Right ventricle myocardium inferior (tissue), 1 donor: ENCODE measurements around the gene SGCA. TPM values are rescaled to one million over a fixed set of nuclear protein-coding genes. Genes with fewer than 3 reads are reported as not detected.
A peak's percentile ranks its signal among the peaks of the same experiment; 100 is the strongest.

Experiments used
- ATAC-seq: fragments of 200-7000 bp; cut with Tn5 transposase; one replicate; pipeline ENCODE4 v1.9.1; 2020; ENCODE audit warnings: mild to moderate bottlenecking, moderate library complexity
- DNase-seq: peaks from one replicate; pipeline ENCODE4 v3.0.0; 2021; ENCODE audit errors: missing footprints
- intact Hi-C: fragments of 100-400 bp; cut with DNase I; formaldehyde crosslinking; loops from one replicate; pipeline ENCODE4 v1.11.0; 2022
- long read RNA-seq: library from polyadenylated mRNA; unstranded; transcript quantifications from one replicate; pipeline ENCODE4 v2.0.0, GENCODE V29; 2021
- total RNA-seq: library from RNA; stranded (reverse); fragmentation: NEBNext Ultra II Directional; extraction: Animal tissue kit (Norgen Biotek cat#: 25700); gene quantifications from one replicate; pipeline ENCODE4 v1.2.1, GENCODE V29; 2021
- donor health status: DM: no; HTN: yes; CAD: no; lungs with severe emphysema.

Gene SGCA
- 151 TPM for total RNA-seq
- long read RNA-seq, transcript SGCA-202 (8 exons, 1,057 nt) = minor isoform, 19 of 101 reads
- long read RNA-seq, transcript SGCA-201 (10 exons, 1,432 nt) = major isoform, 50 of 101 reads
- long read RNA-seq, partial matches to known transcripts = 10 of 101 reads
- long read RNA-seq, other reads (novel, unspliced or antisense) = 22 of 101 reads

DNA sequence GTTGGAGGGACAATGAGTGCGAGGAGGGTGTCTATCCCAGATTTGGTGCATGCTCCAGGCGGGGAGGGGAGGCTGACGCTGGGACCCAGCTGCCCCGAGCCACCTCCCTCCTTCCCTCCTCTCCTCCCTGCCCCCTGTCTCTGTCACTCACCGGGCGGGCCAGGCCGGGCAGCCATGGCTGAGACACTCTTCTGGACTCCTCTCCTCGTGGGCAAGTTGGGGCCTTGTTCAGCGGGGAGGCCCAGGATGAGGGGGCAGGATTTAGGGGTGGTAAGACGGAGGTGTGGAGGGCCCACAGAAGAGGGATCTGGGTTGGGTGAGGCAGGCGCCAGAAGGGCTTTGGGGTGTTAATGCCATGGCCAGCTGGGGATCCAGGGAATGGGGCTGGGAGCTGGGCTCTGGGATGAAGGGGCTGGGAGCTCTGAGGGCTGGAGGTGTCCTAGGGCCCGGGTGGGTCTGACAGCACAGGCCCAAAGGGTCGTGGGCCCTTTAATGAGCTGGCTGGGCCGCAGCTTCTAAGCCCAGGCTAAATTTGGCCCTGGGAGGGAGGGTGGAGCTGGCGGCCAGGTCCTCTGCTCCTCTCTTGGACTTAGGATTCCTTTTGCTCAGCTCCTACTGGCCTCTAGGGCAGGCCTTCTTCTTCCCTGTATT, at the start of gene SGCA:
SGCA (plus strand) TSS at position 139 of the 651 bp plus-strand sequence; CDS start at position 175, 36 bp downstream.
- peak; percentile 66 for ATAC-seq
- intact Hi-C loops = loop anchor here (5.0 kb wide), 1 partner anchor 69 kb away; the partner anchor contains the start of gene PDK2
- DNase-seq = peak; percentile 71

DNA sequence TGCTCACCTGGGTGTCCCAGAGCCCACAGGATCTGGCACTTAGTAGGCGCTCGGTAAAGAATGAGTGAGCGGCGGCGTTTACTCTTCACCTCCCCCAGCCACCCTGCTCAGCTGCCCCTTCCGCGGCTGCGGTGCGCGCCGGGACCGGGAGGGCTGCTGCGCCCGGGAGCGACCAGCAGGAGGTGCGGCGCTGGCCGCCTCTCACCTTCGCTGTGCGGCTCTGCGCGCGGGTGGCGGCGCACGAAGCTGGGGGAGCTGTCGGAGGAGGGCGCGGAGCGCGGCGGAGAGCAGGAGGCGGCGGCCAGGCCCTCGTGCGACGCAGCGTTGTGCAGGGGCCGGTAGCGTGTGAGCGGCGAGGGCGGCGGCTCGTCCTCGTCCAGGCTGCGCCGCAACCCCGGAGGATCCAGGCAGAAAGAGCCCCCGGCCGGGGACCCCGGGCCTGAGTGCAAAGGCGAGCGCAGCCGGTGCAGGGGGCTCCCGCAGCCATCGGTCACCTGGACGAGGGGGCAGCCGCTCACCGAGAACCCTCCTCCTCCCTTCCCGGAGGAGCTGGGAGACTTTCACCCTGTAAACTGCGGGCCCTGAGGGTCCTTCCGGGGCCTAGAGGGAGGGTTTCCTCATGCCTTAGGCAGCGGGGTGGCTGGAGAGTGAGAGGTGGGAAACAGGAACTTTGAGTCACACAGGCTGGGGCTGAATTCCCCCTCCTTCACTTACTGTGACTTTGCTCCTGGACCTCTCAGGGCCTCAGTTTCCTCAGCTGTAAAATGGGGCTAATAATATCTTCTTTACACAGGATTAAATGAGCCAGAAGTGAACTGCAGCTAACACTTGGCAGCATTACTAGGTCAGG, 48.4 kb upstream of the SGCA start:
- DNase-seq (peak; percentile 67), ATAC-seq (peak; percentile 60)
- intact Hi-C loops = loop anchor here (5.0 kb wide), 1 partner anchor 45 kb away; no protein-coding TSS in a partner anchor

DNA sequence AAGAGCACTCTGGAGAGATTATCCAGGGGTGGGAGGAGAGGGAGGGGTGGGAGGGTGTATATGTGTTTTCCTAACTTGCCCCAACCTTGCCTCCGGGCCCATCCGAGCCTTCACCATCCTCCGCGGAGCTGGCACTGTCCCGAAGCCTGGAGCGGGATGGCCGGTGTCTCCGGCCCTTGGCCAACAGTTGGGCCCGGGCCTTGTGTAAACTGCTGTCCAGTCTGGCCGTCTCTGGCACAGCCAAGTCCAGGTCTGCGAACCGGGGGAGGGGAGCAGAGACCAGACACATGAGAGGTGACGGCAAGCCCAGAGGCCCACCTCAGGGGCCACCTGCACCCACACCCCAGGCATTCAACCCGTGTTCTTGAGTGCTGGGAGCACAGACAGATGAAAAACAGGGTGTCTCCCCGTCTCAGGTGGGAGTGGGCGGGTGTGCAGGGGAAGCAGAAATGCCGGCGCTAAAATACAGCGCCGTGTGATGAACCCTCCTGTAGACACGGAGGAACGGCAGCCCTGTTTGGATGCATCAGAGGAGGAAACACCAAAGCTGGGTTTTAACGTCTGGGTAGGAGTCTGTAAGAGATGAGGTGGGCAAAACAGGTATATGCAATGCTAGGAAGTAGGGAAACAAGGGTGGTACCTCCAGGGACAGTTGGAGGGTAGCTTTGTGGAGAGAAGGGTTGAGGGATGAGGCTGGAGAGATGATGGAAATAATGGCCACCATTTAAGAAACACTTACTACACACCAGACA, 47.6 kb upstream of the SGCA start:
- DNase-seq (peak; percentile 68), ATAC-seq (no peak)
- intact Hi-C loops = loop anchor here (5.0 kb wide), 1 partner anchor 44 kb away; no protein-coding TSS in a partner anchor

DNA sequence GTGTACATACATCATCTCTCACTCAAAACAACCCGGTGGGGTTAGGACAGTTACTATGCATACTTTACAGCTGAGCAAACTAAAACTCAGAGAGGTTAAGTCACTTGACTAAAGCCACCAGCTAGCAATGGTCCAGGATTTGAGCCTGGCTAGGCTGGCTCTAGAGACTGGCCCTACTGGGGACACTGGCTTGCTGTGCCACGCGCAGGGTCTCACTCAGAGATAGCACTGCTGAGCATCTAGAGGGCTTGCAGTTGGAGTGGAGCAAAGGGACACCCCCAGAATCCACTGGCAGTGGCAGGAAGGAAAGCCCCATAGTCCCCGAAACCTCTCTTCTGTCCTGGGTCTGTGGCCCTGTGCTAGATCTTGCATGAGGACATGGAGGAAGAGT, 47.0 kb upstream of the SGCA start:
- ATAC-seq = no peak
- intact Hi-C loops = loop anchor here (5.0 kb wide), 1 partner anchor 43 kb away; no protein-coding TSS in a partner anchor
- peak; percentile 45 for DNase-seq

DNA sequence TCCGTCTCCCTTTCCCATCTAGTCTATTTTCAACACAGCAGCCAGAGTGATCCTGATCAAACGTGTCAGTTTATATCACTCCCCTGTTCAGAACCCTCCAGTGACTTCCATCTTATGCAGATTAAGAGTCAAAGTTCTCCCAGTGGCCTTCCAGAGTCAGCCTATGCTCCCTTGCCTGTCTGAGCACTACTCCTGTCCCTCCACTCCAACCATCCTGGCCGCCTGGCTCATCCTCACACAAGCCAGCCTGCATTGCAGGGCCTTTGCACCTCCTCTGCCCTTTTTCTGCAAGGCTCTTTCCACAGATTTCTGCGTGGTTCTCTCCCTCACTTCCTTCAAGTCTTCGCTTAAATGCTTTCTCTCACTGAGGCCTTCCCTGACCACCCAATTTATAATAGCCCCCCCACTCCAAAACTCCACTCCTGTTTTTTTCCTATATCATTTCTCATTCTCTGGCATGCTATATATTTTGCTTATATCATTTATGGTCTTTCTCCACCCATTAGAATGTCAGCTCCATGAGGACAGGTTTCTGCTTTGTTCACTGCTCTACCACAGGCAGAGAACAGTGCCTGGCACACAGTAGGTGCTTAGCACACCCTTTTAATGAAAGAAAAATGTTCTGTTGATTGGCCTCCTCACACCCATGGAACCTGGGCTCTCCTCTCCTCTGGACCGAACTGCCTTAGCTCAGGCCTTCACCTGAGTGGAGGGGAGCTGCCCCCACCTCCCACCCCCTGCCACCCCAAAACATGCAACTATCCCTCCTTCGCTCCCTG, 45.1 kb upstream of the SGCA start:
- intact Hi-C loops = no loop called here
- DNase-seq = peak; percentile 17
- ATAC-seq = no peak

DNA sequence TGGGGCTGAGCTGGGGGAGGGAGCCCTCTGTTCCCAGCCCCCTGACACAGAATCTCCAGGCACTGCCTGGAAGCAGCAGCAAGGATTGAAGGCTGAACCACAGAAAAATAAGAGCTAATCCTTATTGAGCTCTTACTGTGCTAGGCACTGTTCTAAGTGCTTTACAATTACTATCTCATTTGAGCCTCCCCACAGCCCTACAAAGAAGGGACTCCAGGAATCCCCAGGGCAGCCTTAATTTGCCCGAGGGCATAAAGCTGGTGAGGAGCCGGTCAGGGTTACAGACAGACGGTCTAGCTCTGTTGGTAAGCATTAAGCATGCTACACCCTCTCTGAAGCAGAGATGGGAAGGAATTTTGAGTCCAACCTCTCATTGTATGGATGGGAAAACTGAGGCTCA, 42.9 kb upstream of the SGCA start:
- ATAC-seq (no peak), DNase-seq (no peak)
- intact Hi-C loops = no loop called here

DNA sequence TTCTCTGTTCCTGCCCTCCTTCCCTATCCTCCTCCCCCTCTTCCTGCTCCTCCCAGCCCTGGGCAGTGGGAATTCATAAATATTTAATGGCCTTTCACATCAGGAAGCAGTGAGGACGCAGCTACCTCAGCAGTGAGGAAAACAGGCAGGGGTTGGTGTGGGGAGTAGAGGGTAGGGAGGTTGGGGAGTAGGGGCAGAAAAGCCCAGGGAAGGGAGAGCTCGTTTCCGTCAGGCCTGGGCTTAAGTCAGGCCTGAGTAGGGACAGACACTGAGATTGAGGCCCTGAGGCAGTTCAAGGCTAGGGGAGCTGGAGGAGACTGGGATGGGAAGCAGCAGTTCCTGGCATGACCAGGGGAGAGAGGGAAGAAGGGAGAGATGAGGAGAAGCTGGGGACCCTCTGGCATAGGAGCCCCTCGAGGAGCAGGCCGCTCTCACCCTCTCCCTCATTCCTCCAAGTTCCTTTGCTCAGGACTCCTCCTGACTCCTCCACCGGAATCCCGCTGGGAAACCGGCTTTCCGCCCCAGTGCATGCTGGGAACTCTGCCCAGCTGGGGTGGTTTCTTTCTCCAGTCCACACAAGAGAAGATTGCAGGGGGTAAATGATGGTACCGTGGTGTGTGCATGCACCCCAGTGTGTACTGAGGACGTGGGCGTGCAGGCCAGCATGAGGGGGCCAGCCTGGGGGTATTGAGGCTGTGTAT, 42.0 kb upstream of the SGCA start:
- intact Hi-C loops = no loop called here

DNA sequence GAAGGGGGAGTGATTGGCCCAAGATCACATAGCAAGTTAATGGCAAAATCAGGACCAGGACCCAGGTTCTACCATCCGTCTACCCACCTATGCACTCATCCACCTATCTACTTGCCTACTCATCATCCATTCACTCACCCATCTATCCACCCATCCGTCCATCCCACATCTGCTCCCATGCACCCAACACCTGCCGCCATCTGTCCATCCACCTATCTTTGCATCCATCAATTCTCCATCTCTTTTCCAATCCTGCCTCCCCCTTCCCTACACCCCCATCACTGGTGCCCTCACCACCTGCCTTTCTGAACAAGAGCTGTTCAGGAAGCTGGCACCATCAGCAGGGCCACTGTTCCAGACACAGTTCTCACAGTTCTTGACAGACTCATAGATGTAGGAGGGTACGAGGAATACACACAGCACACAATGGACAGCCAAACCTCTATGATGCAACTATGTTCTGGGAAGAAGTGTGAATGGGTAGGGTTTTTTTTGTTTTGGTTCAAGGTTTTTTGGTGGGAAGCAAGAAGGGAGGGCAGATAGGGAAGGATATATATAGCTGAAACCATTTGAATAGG, 40.3 kb upstream of the SGCA start:
- ATAC-seq = no peak
- intact Hi-C loops = no loop called here
- DNase-seq = no peak

More for the DNA sequence above, 42.0 kb upstream of the SGCA start:
- DNase-seq (peak; percentile 52), ATAC-seq (peak; percentile 22)

DNA sequence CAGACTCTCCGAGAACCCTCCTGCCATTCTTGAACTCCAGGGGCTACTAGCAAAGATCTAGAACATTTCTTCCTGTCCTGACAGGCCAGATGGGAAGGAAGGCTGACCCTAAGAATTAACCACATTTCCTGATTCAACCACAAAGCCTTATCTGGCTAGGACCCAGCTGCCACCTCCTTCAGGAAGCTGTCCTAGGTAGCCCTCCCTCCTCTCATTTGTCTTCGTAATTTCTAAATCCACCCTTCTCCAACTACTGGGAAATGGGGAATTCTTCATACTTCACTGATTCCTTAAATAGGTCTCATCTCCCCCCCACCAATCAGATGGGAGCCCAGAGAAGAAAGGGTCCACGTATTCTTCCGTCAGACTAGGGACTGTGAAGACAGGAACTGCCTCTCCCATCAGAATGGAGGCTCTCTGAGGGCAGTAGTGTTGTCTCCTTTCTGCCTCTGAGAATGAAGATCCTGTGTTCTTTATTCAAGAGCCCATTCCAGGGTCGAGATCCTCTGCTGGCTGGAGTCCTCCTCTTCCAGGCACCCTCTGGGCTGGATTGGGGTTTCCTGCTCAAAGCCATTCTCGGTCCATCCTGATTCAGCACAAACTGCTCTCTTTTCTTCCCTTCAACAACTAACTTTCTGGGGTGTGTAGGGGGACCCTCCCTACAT, 38.0 kb upstream of the SGCA start:
- intact Hi-C loops = no loop called here
- DNase-seq (no peak), ATAC-seq (no peak)

DNA sequence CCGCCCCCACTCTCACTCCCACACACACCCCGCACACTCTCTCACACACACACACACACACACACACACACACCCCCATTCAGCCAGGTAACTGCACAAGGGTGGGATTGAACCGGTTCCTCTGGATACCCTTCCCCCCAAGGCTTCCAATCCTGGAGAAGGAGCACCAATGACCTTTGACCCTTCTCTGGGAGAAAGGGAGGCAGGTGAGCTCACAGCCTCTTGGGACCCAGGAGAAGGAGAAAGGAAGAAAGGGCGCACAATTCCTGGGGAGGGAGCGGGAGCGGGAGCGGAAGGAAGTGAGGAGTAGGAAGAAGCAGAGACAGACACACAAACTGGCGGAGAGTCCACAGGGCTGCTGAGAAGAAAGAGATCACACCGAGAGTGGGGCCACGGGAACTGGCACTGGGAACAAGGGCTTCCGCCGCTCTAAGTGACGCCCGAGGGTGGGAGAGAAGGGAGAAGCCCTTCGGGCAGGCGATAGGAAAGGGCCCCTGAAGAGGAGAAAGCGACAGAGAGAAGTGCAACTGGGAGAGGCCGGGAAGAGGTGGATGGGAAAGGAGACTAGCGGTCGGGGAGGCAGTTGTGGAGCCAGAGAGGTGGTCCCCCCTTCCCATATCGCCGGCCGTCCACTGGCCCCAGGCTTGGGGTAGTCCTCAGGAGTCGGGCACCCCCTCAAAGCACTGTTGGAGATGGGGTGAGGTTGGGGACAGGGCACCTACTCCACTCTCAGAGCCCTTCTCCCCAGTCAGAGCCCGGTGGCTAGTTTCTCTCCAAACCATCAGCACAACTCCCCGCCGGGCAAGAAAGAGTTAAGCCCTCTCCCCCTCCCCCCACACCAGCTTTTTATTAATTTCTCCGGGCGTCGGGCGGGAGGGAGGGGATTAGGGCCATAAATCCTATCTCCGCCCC, 37.1 kb upstream of the SGCA start:
- intact Hi-C loops = no loop called here
- DNase-seq = peak; percentile 41
- no peak for ATAC-seq

DNA sequence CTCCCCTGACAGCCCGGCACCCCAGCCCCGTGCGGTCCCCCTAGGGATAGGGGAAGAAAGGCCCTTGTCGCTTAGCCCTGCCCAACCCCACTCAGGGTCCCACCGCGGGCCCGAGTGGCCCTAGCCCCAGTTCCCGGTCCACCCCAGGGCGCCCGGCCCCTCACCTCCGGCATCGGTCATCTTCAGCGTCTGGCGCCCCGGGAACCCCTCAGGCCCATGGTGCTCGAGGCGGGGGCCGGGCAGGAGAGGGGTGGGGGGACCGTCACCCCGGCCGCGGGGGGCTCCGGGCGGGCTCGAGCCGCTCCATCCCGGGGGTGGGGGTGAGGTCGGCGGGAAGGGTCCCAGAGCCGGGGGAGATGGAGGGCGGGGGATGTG, 36.5 kb upstream of the SGCA start:
- ATAC-seq = no peak
- intact Hi-C loops = no loop called here
- peak; percentile 40 for DNase-seq

DNA sequence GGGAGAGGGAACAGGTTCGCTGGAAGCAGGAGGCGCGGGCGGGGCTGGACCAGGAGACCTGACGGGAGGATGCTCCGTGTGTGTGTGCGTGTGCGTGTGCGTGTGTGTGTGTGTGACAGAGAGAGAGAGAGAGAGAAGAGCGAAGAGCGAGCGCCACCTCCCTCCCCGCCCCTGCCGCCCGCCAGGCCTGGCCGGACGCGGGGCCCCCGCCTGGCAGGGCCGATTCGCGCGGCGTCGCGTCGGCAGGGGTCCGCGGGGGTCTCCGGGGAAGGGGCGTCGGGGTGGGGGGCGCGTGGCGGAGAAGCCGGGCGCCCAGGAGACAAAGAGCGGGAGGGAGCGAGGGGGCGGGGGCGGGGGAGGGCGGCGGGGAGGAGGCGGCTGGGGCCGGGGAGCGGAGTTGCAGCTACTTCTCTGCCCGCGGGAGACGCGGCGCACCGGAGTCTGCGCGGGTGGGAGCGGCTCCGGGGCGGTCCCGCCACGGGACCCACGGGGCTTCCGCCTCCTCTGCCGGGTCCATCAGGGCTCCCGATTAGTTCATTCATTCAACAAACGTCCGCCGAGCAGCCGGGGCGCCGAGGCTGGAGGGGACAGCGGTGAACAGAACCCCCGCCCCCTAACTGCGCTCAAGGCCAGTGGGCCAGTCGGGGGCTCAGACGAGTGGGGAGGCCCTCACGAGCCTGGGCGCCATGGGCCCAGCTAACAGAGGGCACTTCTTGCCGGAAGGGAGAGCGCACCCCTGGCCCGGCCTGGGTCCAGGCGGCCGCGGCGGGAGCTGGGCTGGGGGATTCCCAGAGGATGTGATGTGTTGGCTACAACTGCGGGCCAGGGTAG, 35.9 kb upstream of the SGCA start, which contains the start of gene SAMD14:
SAMD14 (minus strand) TSS at position 433 of the 831 bp plus-strand sequence. CDS start 5,201 bp downstream, outside the sequence.
- no peak for ATAC-seq
- intact Hi-C loops = no loop called here

DNA sequence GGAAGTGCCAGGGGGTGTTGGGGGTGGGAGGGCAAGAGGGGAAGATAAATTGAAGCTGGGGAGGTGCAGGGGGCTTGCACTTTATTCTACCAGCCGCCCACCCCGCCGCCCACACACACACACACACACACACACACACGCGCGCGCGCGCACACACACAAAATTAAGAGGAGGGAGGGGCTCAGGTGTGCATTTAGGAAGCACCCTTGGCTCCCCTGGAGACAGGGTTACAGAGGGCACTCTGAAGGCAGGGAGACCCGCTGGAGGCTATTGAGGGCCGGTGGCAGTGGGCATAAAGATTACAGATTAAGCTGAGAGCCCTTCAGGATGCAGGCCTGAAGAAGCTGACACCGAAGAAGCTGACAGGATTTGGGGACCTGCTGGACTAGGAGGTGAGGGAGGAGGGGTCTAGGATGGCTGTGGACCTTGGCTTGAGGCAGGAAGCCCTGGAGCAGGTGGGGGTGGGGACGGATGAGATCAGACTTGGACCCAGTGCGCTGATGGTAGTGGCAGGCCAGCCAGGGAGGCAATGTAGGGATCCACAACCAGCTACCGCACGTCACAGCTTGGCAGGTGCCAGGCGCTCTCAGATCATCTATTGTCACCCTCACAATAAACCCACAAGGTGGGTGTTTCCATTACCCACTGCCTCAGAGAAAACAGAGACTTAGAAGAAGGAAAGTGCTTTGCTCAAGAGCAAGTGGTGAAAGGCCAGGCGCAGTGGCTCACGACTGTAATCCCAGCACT, 35.1 kb upstream of the SGCA start:
- intact Hi-C loops = no loop called here
- ATAC-seq (no peak), DNase-seq (peak; percentile 40)

More for the DNA sequence above, 35.9 kb upstream of the SGCA start, which contains the start of gene SAMD14:
- peak; percentile 65 for DNase-seq
